HepG2 (cell line): ENCODE results near the gene AZU1. TPM values are rescaled to one million over a fixed set of nuclear protein-coding genes. Genes with fewer than 3 reads are reported as not detected.

Source experiments
- CREM ChIP-seq, 2 experiments: sonication (generic) in 1 of 2; formaldehyde crosslinking in 1 of 2; IDR thresholded peaks; 2 replicates each; pipeline versions ENCODE4 v1.4.0 to v1.6.1; 2016 to 2020; ENCODE audit warnings: antibody characterized with exemption in 1 of 2, mild to moderate bottlenecking in 1 of 2, missing genetic modification reagents in 1 of 2
- KDM6A ChIP-seq: IDR thresholded peaks from 2 replicates; pipeline ENCODE4 v1.6.1; 2016; ENCODE audit warnings: low read depth
- PHF21A ChIP-seq: sonication (generic); formaldehyde crosslinking; IDR thresholded peaks from 2 replicates; pipeline ENCODE4 v1.5.0; 2020; ENCODE audit warnings: mild to moderate bottlenecking, missing genetic modification reagents
- PRPF4 ChIP-seq: fragments of 200-400 bp; formaldehyde crosslinking; IDR thresholded peaks from 2 replicates; pipeline ENCODE4 v1.6.1; 2016; ENCODE audit warnings: low read length, low read depth; ENCODE audit not compliant: poor library complexity, severe bottlenecking
- SALL2 ChIP-seq: sonication (generic); formaldehyde crosslinking; IDR thresholded peaks from 2 replicates; pipeline ENCODE4 v1.8.1; 2023; ENCODE audit warnings: mild to moderate bottlenecking, missing genetic modification reagents, inconsistent platforms
- SMYD3 ChIP-seq: sonication (generic); formaldehyde crosslinking; IDR thresholded peaks from 2 replicates; pipeline ENCODE4 v1.8.1; 2023; ENCODE audit warnings: mild to moderate bottlenecking, missing genetic modification reagents
- SP140L ChIP-seq: sonication (generic); formaldehyde crosslinking; IDR thresholded peaks from 2 replicates; pipeline ENCODE4 v1.4.0; 2020; ENCODE audit warnings: missing genetic modification reagents, borderline replicate concordance
- TBX3 ChIP-seq: fragments of 450-650 bp; IDR thresholded peaks from 2 replicates; pipeline ENCODE4 v1.6.1; 2017; ENCODE audit warnings: antibody characterized with exemption, mild to moderate bottlenecking, inconsistent platforms, borderline replicate concordance
- ZFP36 ChIP-seq: fragments of 150-350 bp; IDR thresholded peaks from 2 replicates; pipeline ENCODE4 v1.6.1; 2018; ENCODE audit warnings: borderline replicate concordance, low read length, low read depth; ENCODE audit not compliant: partially characterized antibody
- ZNF331 ChIP-seq: sonication (generic); formaldehyde crosslinking; IDR thresholded peaks from 2 replicates; pipeline ENCODE4 v1.4.0; 2020; ENCODE audit warnings: missing genetic modification reagents
- polyA plus RNA-seq, 8 experiments: library from polyadenylated mRNA; depleted of rRNA in 3 of 8; stranded (reverse) in 7 of 8; unstranded in 1 of 8; fragments of >200 nt; fragmentation: Illumina TruSeq in 4 of 8; extraction: Trizol in 4 of 8; gene quantifications; 2 replicates each; pipeline versions ENCODE4 v1.2.1 to v1.2.3, GENCODE V29; 2011 to 2016; ENCODE audit warnings: low read depth in 4 of 8, missing spikeins in 1 of 8, mixed read lengths in 1 of 8; ENCODE audit not compliant: insufficient read depth in 1 of 8
- total RNA-seq, 5 experiments: library from RNA; depleted of rRNA; stranded (reverse); fragments of >200 nt; fragmentation: Illumina TruSeq; extraction: Trizol; gene quantifications; 2 replicates each; pipeline ENCODE4 v1.2.3, GENCODE V29; 2016; ENCODE audit warnings: low read depth in 1 of 5
- TF ChIP-seq, protein P1 (sequence below): sonication (generic); IDR thresholded peaks from 2 replicates; pipeline ENCODE4 v1.6.1; 2016; ENCODE audit warnings: low read depth, borderline replicate concordance
- TF ChIP-seq, protein P2 (sequence below): sonication (generic); formaldehyde crosslinking; IDR thresholded peaks from 2 replicates; pipeline ENCODE4 v1.5.1; 2020; ENCODE audit warnings: missing genetic modification reagents, mild to moderate bottlenecking, borderline replicate concordance
- TF ChIP-seq, protein P3 (sequence below): sonication (generic); formaldehyde crosslinking; IDR thresholded peaks from 2 replicates; pipeline ENCODE4 v1.4.0; 2020; ENCODE audit warnings: missing genetic modification reagents
- TF ChIP-seq, protein P4 (sequence below), 2 experiments: sonication (generic) in 1 of 2; formaldehyde crosslinking in 1 of 2; IDR thresholded peaks; 2 replicates each; pipeline versions ENCODE4 v1.6.1 to v1.9.0; 2014 to 2022; ENCODE audit warnings: antibody characterized with exemption in 1 of 2, borderline replicate concordance in 1 of 2, inconsistent platforms in 1 of 2, low read depth in 1 of 2, missing genetic modification reagents in 1 of 2

The AZU1 gene
- total and polyA plus RNA-seq, 2 of the 13 experiments (the other 11 are each of a cell fraction or from before 2014, with no cell fraction given), result not detected

DNA sequence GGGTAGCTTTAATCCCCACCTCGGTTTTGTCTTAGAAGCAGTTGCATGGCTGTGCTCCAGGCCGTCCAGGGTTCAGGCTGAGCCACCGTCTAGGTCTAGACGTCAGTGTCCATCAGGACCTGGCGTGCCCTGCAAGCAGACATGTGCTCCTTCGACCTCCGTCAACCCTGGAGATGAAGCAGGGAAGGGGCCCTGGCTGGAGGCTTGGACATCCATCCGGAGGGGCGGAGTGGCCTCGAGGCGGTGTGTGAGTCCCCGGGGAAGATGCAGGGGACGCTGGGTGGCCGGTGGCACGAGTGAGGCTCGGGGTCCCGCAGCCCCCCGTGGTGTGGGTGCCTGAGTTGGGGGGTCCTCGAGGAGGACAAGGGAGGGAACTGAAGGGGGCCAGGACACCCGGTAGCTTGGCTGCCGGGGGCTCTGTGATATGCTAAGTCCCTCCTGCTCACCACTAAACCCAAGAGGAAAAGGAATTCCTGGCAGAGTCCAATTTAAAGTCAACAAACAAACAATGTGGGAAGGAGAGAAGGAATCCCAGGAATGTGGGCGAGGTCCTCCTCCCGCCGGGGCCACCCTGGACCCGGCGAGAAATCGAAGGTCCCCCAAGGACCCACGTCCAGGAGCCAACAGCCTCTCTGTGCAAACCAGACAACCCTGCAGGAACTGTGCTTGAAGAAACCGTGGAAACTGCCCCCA, 45.3 kb upstream of the AZU1 start (continued):
- TF ChIP-seq, protein P1, sequence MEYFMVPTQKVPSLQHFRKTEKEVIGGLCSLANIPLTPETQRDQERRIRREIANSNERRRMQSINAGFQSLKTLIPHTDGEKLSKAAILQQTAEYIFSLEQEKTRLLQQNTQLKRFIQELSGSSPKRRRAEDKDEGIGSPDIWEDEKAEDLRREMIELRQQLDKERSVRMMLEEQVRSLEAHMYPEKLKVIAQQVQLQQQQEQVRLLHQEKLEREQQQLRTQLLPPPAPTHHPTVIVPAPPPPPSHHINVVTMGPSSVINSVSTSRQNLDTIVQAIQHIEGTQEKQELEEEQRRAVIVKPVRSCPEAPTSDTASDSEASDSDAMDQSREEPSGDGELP, result no peak
- TF ChIP-seq ZNF331 (CRISPR knock-in tag) (no peak), KDM6A (CRISPR knock-in tag) (peak; percentile 68), PHF21A (CRISPR knock-in tag) (peak; percentile 32; the same call in 1 of the 2 replicates), TBX3 (no peak), SMYD3 (CRISPR knock-in tag) (no peak), PRPF4 (no peak), SP140L (0 out of 2 replicates have a peak, but pooled peaks have one; percentile 29), CREM (IDR thresholded peaks at IDR 0.05) (no peak), CREM (CRISPR knock-in tag; IDR thresholded peaks at IDR 0.05) (no peak), ZFP36 (no peak), SALL2 (CRISPR knock-in tag) (no peak)
- TF ChIP-seq, protein P2, sequence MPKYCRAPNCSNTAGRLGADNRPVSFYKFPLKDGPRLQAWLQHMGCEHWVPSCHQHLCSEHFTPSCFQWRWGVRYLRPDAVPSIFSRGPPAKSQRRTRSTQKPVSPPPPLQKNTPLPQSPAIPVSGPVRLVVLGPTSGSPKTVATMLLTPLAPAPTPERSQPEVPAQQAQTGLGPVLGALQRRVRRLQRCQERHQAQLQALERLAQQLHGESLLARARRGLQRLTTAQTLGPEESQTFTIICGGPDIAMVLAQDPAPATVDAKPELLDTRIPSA (CRISPR knock-in tag), result no peak
- TF ChIP-seq, protein P3, sequence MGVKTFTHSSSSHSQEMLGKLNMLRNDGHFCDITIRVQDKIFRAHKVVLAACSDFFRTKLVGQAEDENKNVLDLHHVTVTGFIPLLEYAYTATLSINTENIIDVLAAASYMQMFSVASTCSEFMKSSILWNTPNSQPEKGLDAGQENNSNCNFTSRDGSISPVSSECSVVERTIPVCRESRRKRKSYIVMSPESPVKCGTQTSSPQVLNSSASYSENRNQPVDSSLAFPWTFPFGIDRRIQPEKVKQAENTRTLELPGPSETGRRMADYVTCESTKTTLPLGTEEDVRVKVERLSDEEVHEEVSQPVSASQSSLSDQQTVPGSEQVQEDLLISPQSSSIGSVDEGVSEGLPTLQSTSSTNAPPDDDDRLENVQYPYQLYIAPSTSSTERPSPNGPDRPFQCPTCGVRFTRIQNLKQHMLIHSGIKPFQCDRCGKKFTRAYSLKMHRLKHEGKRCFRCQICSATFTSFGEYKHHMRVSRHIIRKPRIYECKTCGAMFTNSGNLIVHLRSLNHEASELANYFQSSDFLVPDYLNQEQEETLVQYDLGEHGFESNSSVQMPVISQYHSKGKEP, result 0 out of 2 replicates have a peak, but pooled peaks have one; percentile 18
- TF ChIP-seq, protein P4, sequence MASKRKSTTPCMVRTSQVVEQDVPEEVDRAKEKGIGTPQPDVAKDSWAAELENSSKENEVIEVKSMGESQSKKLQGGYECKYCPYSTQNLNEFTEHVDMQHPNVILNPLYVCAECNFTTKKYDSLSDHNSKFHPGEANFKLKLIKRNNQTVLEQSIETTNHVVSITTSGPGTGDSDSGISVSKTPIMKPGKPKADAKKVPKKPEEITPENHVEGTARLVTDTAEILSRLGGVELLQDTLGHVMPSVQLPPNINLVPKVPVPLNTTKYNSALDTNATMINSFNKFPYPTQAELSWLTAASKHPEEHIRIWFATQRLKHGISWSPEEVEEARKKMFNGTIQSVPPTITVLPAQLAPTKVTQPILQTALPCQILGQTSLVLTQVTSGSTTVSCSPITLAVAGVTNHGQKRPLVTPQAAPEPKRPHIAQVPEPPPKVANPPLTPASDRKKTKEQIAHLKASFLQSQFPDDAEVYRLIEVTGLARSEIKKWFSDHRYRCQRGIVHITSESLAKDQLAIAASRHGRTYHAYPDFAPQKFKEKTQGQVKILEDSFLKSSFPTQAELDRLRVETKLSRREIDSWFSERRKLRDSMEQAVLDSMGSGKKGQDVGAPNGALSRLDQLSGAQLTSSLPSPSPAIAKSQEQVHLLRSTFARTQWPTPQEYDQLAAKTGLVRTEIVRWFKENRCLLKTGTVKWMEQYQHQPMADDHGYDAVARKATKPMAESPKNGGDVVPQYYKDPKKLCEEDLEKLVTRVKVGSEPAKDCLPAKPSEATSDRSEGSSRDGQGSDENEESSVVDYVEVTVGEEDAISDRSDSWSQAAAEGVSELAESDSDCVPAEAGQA (IDR thresholded peaks at IDR 0.05; ENCODE audit: low read depth), result no peak
- TF ChIP-seq, protein P4 (CRISPR knock-in tag; IDR thresholded peaks at IDR 0.05; ENCODE audit: borderline replicate concordance), result no peak
